IMR-90 (cell line): Measurements from ENCODE around the gene RLN3. TPM values are rescaled to one million over a fixed set of nuclear protein-coding genes. Genes with fewer than 3 reads are reported as not detected.
A peak's percentile ranks its signal among the peaks of the same experiment; 100 is the strongest.

ENCODE experiments used
- ATAC-seq: fragments of 200-7000 bp; cut with Tn5 transposase; 2 replicates; pipeline ENCODE4 v1.9.1; 2020; ENCODE audit warnings: low read depth, mild to moderate bottlenecking, moderate library complexity
- BruUV-seq: library from RNA; stranded (reverse); fragments of 400-500 nt; replicated peaks from 2 replicates; lab custom pipeline; 2021; lab: Mats Ljungman, UMichigan
- CTCF ChIA-PET: fragments of 300-600 bp; formaldehyde crosslinking; extraction: SDS; loops from one replicate; lab custom pipeline; 2021; ENCODE audit warnings: antibody characterized with exemption; lab: Yijun Ruan, JAX
- POLR2A ChIA-PET: fragments of 300-600 bp; sonication (Branson Sonifier 250); formaldehyde crosslinking; loops from one replicate; lab custom pipeline; 2022; ENCODE audit warnings: antibody characterized with exemption; ENCODE audit not compliant: unreplicated experiment; lab: Charles Lee
- DNase-seq: peaks from one replicate; pipeline ENCODE4 v3.0.0; 2013
- H2AFZ ChIP-seq: replicated peaks from 2 replicates; pipeline ENCODE3; 2013; ENCODE audit warnings: low read length, mild to moderate bottlenecking; ENCODE audit not compliant: poor library complexity
- H2AK5ac ChIP-seq: 2 replicates; pipeline ENCODE4 v1.6.1; 2013; ENCODE audit warnings: low read depth, low read length, inconsistent platforms
- H2AK9ac ChIP-seq: replicated peaks from 2 replicates; pipeline ENCODE3; 2013; ENCODE audit warnings: mild to moderate bottlenecking, low read depth, low read length, moderate library complexity; ENCODE audit not compliant: poor library complexity
- H2BK120ac ChIP-seq: 2 replicates; pipeline ENCODE4 v1.6.1; 2013; ENCODE audit warnings: low read depth, low read length, inconsistent platforms
- H2BK15ac ChIP-seq: 3 replicates; pipeline ENCODE4 v1.6.1; 2013; ENCODE audit warnings: low read depth, low read length, inconsistent platforms
- H2BK20ac ChIP-seq: 2 replicates; pipeline ENCODE4 v1.6.1; 2013; ENCODE audit warnings: low read depth, mild to moderate bottlenecking, inconsistent platforms, low read length, moderate library complexity
- H2BK5ac ChIP-seq: 2 replicates; pipeline ENCODE4 v1.6.1; 2013; ENCODE audit warnings: mild to moderate bottlenecking, low read depth, low read length, inconsistent platforms; ENCODE audit not compliant: poor library complexity, severe bottlenecking
- H3K14ac ChIP-seq: replicated peaks from 2 replicates; pipeline ENCODE4 v1.6.1; 2013; ENCODE audit warnings: low read depth, low read length, inconsistent platforms
- H3K18ac ChIP-seq: 2 replicates; pipeline ENCODE4 v1.6.1; 2013; ENCODE audit warnings: low read depth, low read length, control low read depth
- H3K23ac ChIP-seq: 2 replicates; pipeline ENCODE4 v1.6.1; 2013; ENCODE audit warnings: low read depth, low read length, inconsistent platforms
- H3K27ac ChIP-seq: 2 replicates; pipeline ENCODE4 v1.5.1; 2013; ENCODE audit warnings: mild to moderate bottlenecking, control low read depth, low read length; ENCODE audit not compliant: insufficient read depth
- H3K27me3 ChIP-seq: 2 replicates; pipeline ENCODE4 v1.6.1; 2013; ENCODE audit warnings: low read length; ENCODE audit not compliant: control insufficient read depth, insufficient read depth
- H3K36me3 ChIP-seq: 2 replicates; pipeline ENCODE4 v1.6.1; 2013; ENCODE audit warnings: low read length, mixed read lengths; ENCODE audit not compliant: control insufficient read depth, insufficient read depth
- H3K4ac ChIP-seq: 2 replicates; pipeline ENCODE4 v1.6.1; 2013; ENCODE audit warnings: low read depth, low read length, inconsistent platforms
- H3K4me1 ChIP-seq: 2 replicates; pipeline ENCODE4 v1.6.1; 2013; ENCODE audit warnings: low read length, mixed read lengths; ENCODE audit not compliant: control insufficient read depth, insufficient read depth
- H3K4me2 ChIP-seq: 2 replicates; pipeline ENCODE4 v1.6.1; 2013; ENCODE audit warnings: low read depth, mild to moderate bottlenecking, control low read depth, low read length, moderate library complexity
- H3K4me3 ChIP-seq: 2 replicates; pipeline ENCODE4 v1.5.1; 2013; ENCODE audit warnings: low read depth, mild to moderate bottlenecking, control low read depth, low read length, moderate library complexity; ENCODE audit not compliant: insufficient read depth
- H3K56ac ChIP-seq: 2 replicates; pipeline ENCODE4 v1.6.1; 2013; ENCODE audit warnings: low read length, inconsistent platforms; ENCODE audit not compliant: insufficient read depth; ENCODE audit errors: extremely low read depth
- H3K79me1 ChIP-seq, 2 experiments: 2 replicates each; pipeline ENCODE4 v1.6.1; 2013; ENCODE audit warnings: low read length in 2 of 2, inconsistent platforms in 1 of 2, low read depth in 1 of 2
- H3K9ac ChIP-seq: 2 replicates; pipeline ENCODE4 v1.6.1; 2013; ENCODE audit warnings: low read depth, low read length, control low read depth
- H3K9me1 ChIP-seq: 2 replicates; pipeline ENCODE4 v1.6.1; 2013; ENCODE audit warnings: low read length, inconsistent platforms; ENCODE audit not compliant: insufficient read depth
- H3K9me3 ChIP-seq: 2 replicates; pipeline ENCODE4 v1.6.1; 2013; ENCODE audit warnings: low read length; ENCODE audit not compliant: control insufficient read depth, insufficient read depth
- H4K20me1 ChIP-seq: 2 replicates; pipeline ENCODE4 v1.6.1; 2013; ENCODE audit warnings: low read length, inconsistent platforms; ENCODE audit not compliant: insufficient read depth
- H4K5ac ChIP-seq: 2 replicates; pipeline ENCODE4 v1.6.1; 2013; ENCODE audit warnings: mild to moderate bottlenecking, low read depth, low read length, control low read depth
- H4K8ac ChIP-seq, 2 experiments: 2 replicates each; pipeline ENCODE4 v1.6.1; 2013; ENCODE audit warnings: low read depth in 2 of 2, low read length in 2 of 2, control low read depth in 1 of 2, inconsistent platforms in 1 of 2
- H4K91ac ChIP-seq: 2 replicates; pipeline ENCODE4 v1.6.1; 2013; ENCODE audit warnings: low read depth, low read length, inconsistent platforms; ENCODE audit not compliant: insufficient read depth
- BHLHE40 ChIP-seq: fragments of 150-350 bp; IDR thresholded peaks from 2 replicates; pipeline ENCODE4 v1.6.1; 2016; ENCODE audit warnings: mild to moderate bottlenecking, low read depth, low read length
- CEBPB ChIP-seq: IDR thresholded peaks from 2 replicates; pipeline ENCODE4 v1.6.1; 2012; ENCODE audit warnings: low read depth, low read length, improper control_type of control experiment
- CHD1 ChIP-seq: IDR thresholded peaks from 2 replicates; pipeline ENCODE4 v1.6.1; 2012; ENCODE audit warnings: low read depth, low read length, improper control_type of control experiment
- CTCF ChIP-seq: conservative IDR thresholded peaks from 2 replicates; pipeline ENCODE4 v1.5.1; 2012; ENCODE audit warnings: mild to moderate bottlenecking, low read depth, low read length, improper control_type of control experiment
- ELK1 ChIP-seq: fragments of 150-350 bp; IDR thresholded peaks from 2 replicates; pipeline ENCODE4 v1.6.1; 2016; ENCODE audit warnings: low read depth, mild to moderate bottlenecking, low read length, moderate library complexity, borderline replicate concordance
- FOS ChIP-seq: fragments of 150-350 bp; IDR thresholded peaks from 2 replicates; pipeline ENCODE4 v1.6.1; 2016; ENCODE audit warnings: low read depth, low read length
- MAFK ChIP-seq: IDR thresholded peaks from 2 replicates; pipeline ENCODE4 v1.6.1; 2012; ENCODE audit warnings: low read depth, low read length, improper control_type of control experiment
- RAD21 ChIP-seq: IDR thresholded peaks from 2 replicates; pipeline ENCODE4 v1.6.1; 2012; ENCODE audit warnings: low read length, improper control_type of control experiment
- RCOR1 ChIP-seq: IDR thresholded peaks from 2 replicates; pipeline ENCODE4 v1.6.1; 2012; ENCODE audit warnings: mild to moderate bottlenecking, low read length, improper control_type of control experiment; ENCODE audit not compliant: insufficient replicate concordance
- USF2 ChIP-seq: fragments of 150-350 bp; IDR thresholded peaks from 2 replicates; pipeline ENCODE4 v1.6.1; 2017; ENCODE audit warnings: mild to moderate bottlenecking, antibody characterized with exemption, low read length, low read depth
- WGBS, 2 experiments: methylation state at CpG; one replicate each; pipeline versions ENCODE4 v1.1.5 to v1.1.7; 2013; ENCODE audit warnings: missing lambda C conversion rate in 2 of 2; ENCODE audit not compliant: insufficient read length in 1 of 2; ENCODE audit errors: extremely low coverage in 2 of 2; 5-methylcytosine and 5-hydroxymethylcytosine counted together
- dilution Hi-C: fragments of 300-500 bp; cut with HindIII; formaldehyde crosslinking; loops from one replicate; pipeline ENCODE4 v1.14.3; 2018; ENCODE audit warnings: low sequenced_read_pairs; ENCODE audit not compliant: unreplicated experiment
- in situ Hi-C: fragments of 300-500 bp; cut with MboI; formaldehyde crosslinking; loops from 3 replicates; pipeline ENCODE4 v1.14.3; 2019; ENCODE audit warnings: low sequenced_read_pairs, inconsistent platforms, mixed read lengths
- intact Hi-C: fragments of 100-400 bp; cut with micrococcal nuclease; formaldehyde crosslinking; loops from 2 replicates; pipeline ENCODE4 v1.10.0; 2022
- polyA plus RNA-seq, 3 experiments: library from polyadenylated mRNA; depleted of rRNA; stranded (reverse); fragments of >200 nt; gene quantifications; 2 replicates each; pipeline ENCODE4 v1.2.3, GENCODE V29; 2012; ENCODE audit warnings: low replicate concordance in 1 of 3
- total RNA-seq: library from RNA; depleted of rRNA; stranded (reverse); fragments of >200 nt; gene quantifications from 2 replicates; pipeline ENCODE4 v1.2.3, GENCODE V29; 2012

Gene RLN3
- total and polyA plus RNA-seq, 2 of the 4 experiments (the other 2 are of a cell fraction): not detected

GRCh38 chr19:13987101-13987890 lies 40.7 kb upstream of the RLN3 start:
- H3K4ac ChIP-seq: peak overlapping the region; percentile 11
- peak overlapping the region; percentile 19; the same call in 1 of the 2 replicates for H2BK120ac ChIP-seq
- H3K9me3 ChIP-seq: no peaks in the 10 kb centered on the region
- peak overlapping the region; percentile 94 to 95; a peak in 3 of 4 replicates for H4K8ac ChIP-seq
- no peaks in the 10 kb centered on the region for H3K27me3 ChIP-seq
- H2AK5ac ChIP-seq: peak overlapping the region; percentile 38
- H3K4me2 ChIP-seq: no peak overlapping the region
- peaks cover 15% of the 10 kb centered on the region for H3K36me3 ChIP-seq
- H3K4me1 ChIP-seq: peaks cover 10% of the 10 kb centered on the region
- in situ Hi-C loops (no loop called here), intact Hi-C loops (no loop called here), dilution Hi-C loops (no loop called here)
- H4K5ac ChIP-seq: peak overlapping the region; percentile 79; the same call in 1 of the 2 replicates
- H3K4me3 ChIP-seq: no peak overlapping the region
- no peak overlapping the region for H2BK20ac ChIP-seq
- H4K91ac ChIP-seq: 0 out of 2 replicates have a peak overlapping the region, but pooled peaks have one; percentile 37
- no peak overlapping the region for H3K56ac ChIP-seq
- peaks cover 0 to 23% of the 10 kb centered on the region in 2 experiments; a peak in 1 of 4 replicates for H3K79me1 ChIP-seq
- no peak for ATAC-seq
- ChIA-PET POLR2A (no interaction called here), CTCF (no interaction called here)
- H2AFZ ChIP-seq: peak overlapping the region; percentile 89
- peak overlapping the region; percentile 96 for H2AK9ac ChIP-seq
- H4K20me1 ChIP-seq: no peaks in the 10 kb centered on the region
- no CpG with 5 or more reads among the region's 17 CpGs for WGBS, 2 experiments
- no TSS peak for BruUV-seq
- no peak for TF ChIP-seq RCOR1
- TF ChIP-seq CTCF: no peak
- no peak for TF ChIP-seq RAD21
- no peak for TF ChIP-seq BHLHE40
- no peak for TF ChIP-seq MAFK
- TF ChIP-seq CEBPB: no peak
- TF ChIP-seq ELK1: no peak
- TF ChIP-seq CHD1: no peak
- TF ChIP-seq FOS: no peak
- no peak for TF ChIP-seq USF2
- H3K23ac ChIP-seq: no peak overlapping the region
- no peak overlapping the region for H2BK5ac ChIP-seq
- no peak overlapping the region for H3K9ac ChIP-seq
- H2BK15ac ChIP-seq: no peak overlapping the region
- no peak for DNase-seq
- no peak overlapping the region for H3K18ac ChIP-seq
- peak overlapping the region; percentile 36; the same call in 1 of the 2 replicates for H3K27ac ChIP-seq
- H3K14ac ChIP-seq: peak overlapping the region; percentile 45; the same call in 1 of the 2 replicates
- peaks cover 15% of the 10 kb centered on the region for H3K9me1 ChIP-seq
